GM12878 (cell line): ENCODE results near the gene PCDH15. TPM values are rescaled to one million over a fixed set of nuclear protein-coding genes. Genes with fewer than 3 reads are reported as not detected.

ENCODE experiments used
- ATAC-seq: fragments of 200-7000 bp; cut with Tn5 transposase; 3 replicates; pipeline ENCODE4 v1.9.1; 2020; ENCODE audit warnings: mild to moderate bottlenecking, moderate library complexity
- BruUV-seq: library from RNA; stranded (reverse); fragments of 400-500 nt; replicated peaks from 2 replicates; lab custom pipeline; 2021; lab: Mats Ljungman, UMichigan
- CTCF ChIA-PET: fragments of 300-600 bp; sonication (Branson Sonifier 250); formaldehyde crosslinking; extraction: SDS; loops from one replicate; lab custom pipeline; 2021; ENCODE audit warnings: inconsistent platforms; lab: Yijun Ruan, JAX
- POLR2A ChIA-PET: fragments of 350-600 bp; formaldehyde crosslinking; extraction: SDS; loops from one replicate; lab custom pipeline; 2021; ENCODE audit warnings: inconsistent platforms; lab: Charles Lee
- RAD21 ChIA-PET: fragments of 300-600 bp; sonication (Branson Sonifier 250); formaldehyde crosslinking; loops from one replicate; lab custom pipeline; 2023; ENCODE audit warnings: antibody characterized with exemption; ENCODE audit not compliant: unreplicated experiment; lab: Charles Lee
- SMC1A ChIA-PET: fragments of 300-600 bp; sonication (Branson Sonifier 250); formaldehyde crosslinking; loops from one replicate; lab custom pipeline; 2023; ENCODE audit not compliant: unreplicated experiment, uncharacterized antibody; lab: Charles Lee
- DNase-seq: peaks from one replicate; pipeline ENCODE4 v3.0.0-alpha.2; 2011; ENCODE audit warnings: low read depth, low spot score
- FAIRE-seq: peaks from 3 replicates; lab custom pipeline; 2011; peaks lifted over from hg19 to GRCh38; lab: Jason Lieb, UNC
- H2AFZ ChIP-seq: 2 replicates; pipeline ENCODE4 v1.6.0; 2011; ENCODE audit warnings: low read depth, low read length, control low read depth; ENCODE audit not compliant: control insufficient read depth
- H3K27ac ChIP-seq: 2 replicates; pipeline ENCODE4 v1.5.1; 2011; ENCODE audit warnings: control low read depth; ENCODE audit not compliant: control insufficient read depth, insufficient read depth
- H3K27me3 ChIP-seq, 2 experiments: replicated peaks in 1 of 2; 2 replicates each; pipeline versions ENCODE4 v1.6.0 to v1.6.1; 2011; ENCODE audit warnings: low read length in 1 of 2; ENCODE audit not compliant: control insufficient read depth in 2 of 2, insufficient read depth in 2 of 2
- H3K36me3 ChIP-seq, 2 experiments: 2 replicates each; pipeline ENCODE4 v1.5.1; 2011; ENCODE audit warnings: low read length in 1 of 2; ENCODE audit not compliant: control insufficient read depth in 2 of 2, insufficient read depth in 2 of 2
- H3K4me1 ChIP-seq: 2 replicates; pipeline ENCODE4 v1.6.1; 2011; ENCODE audit warnings: mild to moderate bottlenecking, low read length, moderate library complexity, mixed read lengths; ENCODE audit not compliant: control insufficient read depth, insufficient read depth
- H3K4me2 ChIP-seq: 2 replicates; pipeline ENCODE4 v1.6.0; 2011; ENCODE audit warnings: control low read depth; ENCODE audit not compliant: control insufficient read depth, insufficient read depth
- H3K4me3 ChIP-seq: fragments of 200-600 bp; sonication (generic); 2 replicates; pipeline ENCODE4 v1.5.1; 2016
- H3K79me2 ChIP-seq: 2 replicates; pipeline ENCODE4 v1.6.0; 2011; ENCODE audit warnings: low read length; ENCODE audit not compliant: control insufficient read depth, insufficient read depth
- H3K9ac ChIP-seq: 2 replicates; pipeline ENCODE4 v1.8.0; 2011; ENCODE audit warnings: low read length, control low read depth, mixed read lengths; ENCODE audit not compliant: control insufficient read depth, insufficient read depth
- H3K9me3 ChIP-seq: replicated peaks from 3 replicates; pipeline ENCODE4 v1.5.1; 2011; ENCODE audit warnings: mild to moderate bottlenecking, low read length; ENCODE audit not compliant: control insufficient read depth, insufficient read depth
- H4K20me1 ChIP-seq: 2 replicates; pipeline ENCODE4 v1.6.0; 2011; ENCODE audit not compliant: control insufficient read depth, insufficient read depth
- ATF3 ChIP-seq: IDR thresholded peaks from 2 replicates; pipeline ENCODE4 v1.6.1; 2011; ENCODE audit warnings: low read depth, mild to moderate bottlenecking, low read length, moderate library complexity, borderline replicate concordance; ENCODE audit errors: extremely low read depth
- CBX3 ChIP-seq: fragments of 200-600 bp; sonication (generic); IDR thresholded peaks from 2 replicates; pipeline ENCODE4 v1.6.1; 2016; ENCODE audit warnings: low read depth, borderline replicate concordance
- CHD1 ChIP-seq: IDR thresholded peaks from 2 replicates; pipeline ENCODE4 v1.6.1; 2012; ENCODE audit warnings: low read depth, low read length, improper control_type of control experiment
- HDAC2 ChIP-seq: fragments of 200-600 bp; sonication (generic); IDR thresholded peaks from 2 replicates; pipeline ENCODE4 v1.6.1; 2017
- HDGF ChIP-seq: fragments of 450-650 bp; IDR thresholded peaks from 2 replicates; pipeline ENCODE4 v1.6.1; 2016; ENCODE audit warnings: antibody characterized with exemption
- JUNB ChIP-seq: IDR thresholded peaks from 2 replicates; pipeline ENCODE4 v1.6.1; 2016; ENCODE audit warnings: antibody characterized with exemption, mild to moderate bottlenecking
- KLF5 ChIP-seq: fragments of 450-650 bp; IDR thresholded peaks from 2 replicates; pipeline ENCODE4 v1.6.1; 2014; ENCODE audit warnings: mild to moderate bottlenecking; ENCODE audit not compliant: partially characterized antibody
- PKNOX1 ChIP-seq: fragments of 450-650 bp; IDR thresholded peaks from 2 replicates; pipeline ENCODE4 v1.6.1; 2016; ENCODE audit warnings: mild to moderate bottlenecking
- POLR2AphosphoS2 ChIP-seq: IDR thresholded peaks from 2 replicates; pipeline ENCODE4 v1.6.1; 2011; ENCODE audit warnings: low read depth, mild to moderate bottlenecking, low read length, improper control_type of control experiment, moderate library complexity
- RAD21 ChIP-seq: IDR thresholded peaks from 2 replicates; pipeline ENCODE4 v1.6.1; 2011; ENCODE audit warnings: mild to moderate bottlenecking, low read depth, low read length, moderate library complexity; ENCODE audit not compliant: insufficient read depth
- RBBP5 ChIP-seq: fragments of 200-600 bp; sonication (generic); conservative IDR thresholded peaks from 2 replicates; pipeline ENCODE4 v1.6.1; 2016
- SIN3A ChIP-seq: IDR thresholded peaks from 2 replicates; pipeline ENCODE4 v1.6.1; 2012; ENCODE audit warnings: low read depth, low read length, improper control_type of control experiment
- STAT3 ChIP-seq: IDR thresholded peaks from 2 replicates; pipeline ENCODE4 v1.6.1; 2011; ENCODE audit warnings: low read depth, low read length, improper control_type of control experiment
- TCF3 ChIP-seq: IDR thresholded peaks from 2 replicates; pipeline ENCODE4 v1.6.1; 2012; ENCODE audit warnings: low read depth, mild to moderate bottlenecking, low read length, borderline replicate concordance; ENCODE audit not compliant: insufficient read depth
- USF2 ChIP-seq: IDR thresholded peaks from 2 replicates; pipeline ENCODE4 v1.6.1; 2011; ENCODE audit warnings: low read depth, low read length, improper control_type of control experiment, borderline replicate concordance
- ZBED1 ChIP-seq: IDR thresholded peaks from 2 replicates; pipeline ENCODE4 v1.6.1; 2016; ENCODE audit warnings: borderline replicate concordance
- ZBTB40 ChIP-seq: fragments of 450-650 bp; IDR thresholded peaks from 2 replicates; pipeline ENCODE4 v1.6.1; 2016; ENCODE audit warnings: mild to moderate bottlenecking, moderate library complexity, borderline replicate concordance
- ZNF274 ChIP-seq: IDR thresholded peaks from one replicate; pipeline ENCODE4 v1.8.0; 2011; ENCODE audit not compliant: insufficient read length, insufficient read depth
- WGBS: methylation state at CpG from one replicate; pipeline ENCODE4 v1.1.6; 2016; ENCODE audit warnings: low lambda C conversion rate; ENCODE audit not compliant: insufficient replicate concordance, insufficient coverage; ENCODE audit errors: missing lambda C conversion rate; 5-methylcytosine and 5-hydroxymethylcytosine counted together
- in situ Hi-C: fragments of 300-500 bp; cut with MboI; formaldehyde crosslinking; loops from 9 replicates; pipeline ENCODE4 v1.14.3; 2018; ENCODE audit warnings: mixed read lengths
- intact Hi-C: fragments of 100-400 bp; cut with micrococcal nuclease; formaldehyde crosslinking; loops from one replicate; pipeline ENCODE4 v1.14.2; 2022; ENCODE audit not compliant: unreplicated experiment
- polyA plus RNA-seq, 11 experiments: library from polyadenylated mRNA; depleted of rRNA in 4 of 11; unstranded in 6 of 11; stranded (reverse) in 5 of 11; fragments of >200 nt; fragmentation: Nextera tagmentation in 4 of 11; fragmentation: Illumina TruSeq in 1 of 11; extraction: Ambion mirVana in 4 of 11; extraction: Trizol in 1 of 11; gene quantifications; 1 replicate in 1 of 11; 2 replicates in 10 of 11; pipeline versions ENCODE4 v1.2.1 to v1.2.3, GENCODE V29; 2011 to 2016; ENCODE audit warnings: inconsistent platforms in 2 of 11, missing spikeins in 2 of 11, low read depth in 1 of 11
- total RNA-seq, 4 experiments: library from RNA; depleted of rRNA in 3 of 4; stranded (reverse); fragments of >200 nt in 3 of 4; fragmentation: Illumina TruSeq in 1 of 4; extraction: Trizol in 1 of 4; gene quantifications; 2 replicates each; pipeline versions ENCODE4 v1.2.1 to v1.2.3, GENCODE V29; 2013 to 2021

Gene PCDH15
- total and polyA plus RNA-seq, 10 of the 15 experiments (the other 5 are each of a cell fraction or from before 2014, with no cell fraction given) = 0.03 to 0.52 (median 0.07) TPM; not detected in 6

- ChIA-PET CTCF (interaction anchor here (1.3 to 2.8 kb wide), 3 partner anchors 14 to 65 kb away, joined by 3 to 15 read pairs (median 4); no protein-coding TSS in a partner anchor), POLR2A (interaction anchor here (1.2 kb wide), 1 partner anchor 57 kb away, joined by 3 read pairs; no protein-coding TSS in a partner anchor), SMC1A (interaction anchor here (0.8 to 1.8 kb wide), 12 partner anchors 9 to 140 kb away, joined by 3 to 12 read pairs (median 3); no protein-coding TSS in a partner anchor)
- no peaks in the 10 kb centered on the region for H3K4me1 ChIP-seq
- no peak overlapping the region for H3K27ac ChIP-seq
- FAIRE-seq (no peak), DNase-seq (no peak)
- no peaks in the 10 kb centered on the region for H4K20me1 ChIP-seq
- in situ Hi-C loops = no loop called here
- no peak overlapping the region for H3K4me2 ChIP-seq
- H3K79me2 ChIP-seq = no peaks in the 10 kb centered on the region
- H2AFZ ChIP-seq = no peak overlapping the region
- TF ChIP-seq USF2 (no peak), HDGF (no peak), CBX3 (no peak), ZBTB40 (no peak), JUNB (no peak), POLR2AphosphoS2 (no peak), PKNOX1 (no peak), SIN3A (no peak), STAT3 (no peak), RAD21 (no peak), CHD1 (no peak), RBBP5 (no peak), HDAC2 (no peak), KLF5 (no peak), ZNF274 (no peak), TCF3 (no peak), ZBED1 (no peak), ATF3 (no peak)
- TF ChIP-seq, all 136 proteins: peak for 0
- Histone ChIP-seq H3K4me3 (no peak overlapping the region), H3K9ac (no peak overlapping the region), H3K27me3 (no peaks in the 10 kb centered on the region), H3K36me3 (no peaks in the 10 kb centered on the region), H3K9me3 (no peaks in the 10 kb centered on the region)
- BruUV-seq = no TSS peak
- RAD21 ChIA-PET = interaction anchor here (0.6 to 1.7 kb wide), 4 partner anchors 17 to 65 kb away, joined by 3 to 7 read pairs (median 3); no protein-coding TSS in a partner anchor
- ATAC-seq = no peak
- 50% methylated on average over 1 of the region's 1 CpG for whole genome bisulfite sequencing
- intact Hi-C loops = no loop called here
These were observed 733.7 kb downstream of the PCDH15 start for GRCh38 chr10:54067361-54067760.
